Activated CD8-positive, alpha-beta memory T cell treated with anti-CD3 and anti-CD28 coated beads, Interleukin-2, amount 50 U/mL, for 1 hour (primary cell): ENCODE measurements around the gene NXPH4.

ENCODE experiments used
- DNase-seq: peaks from one replicate; pipeline ENCODE4 v3.0.0-alpha.2; 2020; ENCODE audit errors: extremely low read depth

Gene NXPH4

DNA sequence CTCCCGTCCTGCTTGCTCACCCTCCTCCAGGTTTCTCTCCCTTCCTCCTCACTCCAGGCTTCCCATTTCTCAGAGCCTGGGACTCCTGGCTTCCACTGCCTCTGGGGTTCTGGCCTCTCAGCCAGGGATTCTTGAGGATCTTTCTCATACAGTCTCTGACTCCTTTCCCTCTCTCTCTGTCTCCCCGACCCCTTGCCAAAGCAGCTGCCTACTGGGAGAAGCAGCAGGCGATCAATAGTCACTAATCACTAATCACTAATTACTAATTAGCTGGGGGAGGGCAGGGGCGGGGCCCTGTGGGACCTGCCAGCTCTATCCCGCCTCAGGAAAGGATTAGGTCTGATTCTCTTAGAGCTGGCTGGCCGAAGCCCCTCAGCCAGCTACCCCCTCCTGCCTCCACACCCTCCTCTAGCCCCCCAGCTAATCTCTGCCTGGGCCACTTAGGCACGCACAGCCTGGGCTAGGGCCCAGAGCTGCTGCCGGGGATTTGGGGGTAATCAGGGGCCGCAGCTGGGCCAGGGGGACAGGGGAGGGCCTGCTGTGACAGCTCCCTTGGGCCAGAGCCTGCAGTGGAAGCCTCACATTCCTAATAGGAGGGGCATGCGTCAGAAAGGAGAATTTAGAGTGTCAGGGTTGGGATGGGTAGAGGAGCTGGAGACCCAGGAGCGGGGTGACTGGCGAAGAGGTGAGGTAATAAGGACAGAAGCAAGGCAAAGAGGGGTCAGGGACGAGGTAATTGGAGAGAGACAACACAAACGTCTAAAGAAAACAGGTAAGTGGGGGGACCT lies 2.8 kb downstream of the NXPH4 start:
- DNase-seq = no peak

DNA sequence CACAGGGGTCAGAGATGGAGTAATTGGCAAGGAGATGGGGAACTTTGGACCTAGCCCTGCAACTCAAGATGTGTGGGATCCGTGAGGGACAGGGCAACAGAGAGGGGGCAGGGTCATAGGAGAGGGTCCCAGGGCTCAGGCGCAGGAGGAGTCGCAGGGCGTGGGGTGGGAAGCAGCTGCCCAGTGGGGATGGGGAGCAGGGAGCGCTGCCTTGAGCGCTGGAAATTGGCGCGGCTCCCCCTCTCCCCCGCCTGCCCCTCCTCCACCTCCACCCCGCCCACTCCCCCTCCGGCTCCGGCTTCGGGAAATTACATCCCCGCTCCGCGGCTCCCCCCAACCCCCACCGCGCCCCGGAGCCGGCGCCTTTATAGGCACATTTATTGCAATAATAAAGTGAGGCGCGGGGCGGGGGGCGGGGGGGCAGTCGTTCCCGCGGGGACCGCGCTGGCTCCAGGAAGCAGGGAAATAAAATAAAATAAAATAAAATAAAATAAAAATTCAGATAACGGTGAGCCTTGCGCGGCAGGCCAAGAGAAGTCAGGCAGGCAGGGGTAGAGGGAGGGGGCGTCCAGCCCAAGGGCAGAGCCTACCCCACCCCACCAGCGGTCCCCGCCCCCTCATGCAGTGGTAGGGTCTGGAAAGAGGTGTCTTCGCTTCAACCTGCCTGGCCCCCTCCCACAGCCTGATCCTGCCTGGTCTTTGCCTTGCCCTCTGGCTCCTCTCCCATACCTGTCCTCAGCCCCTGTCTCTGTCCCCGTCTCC lies 3.6 kb downstream of the NXPH4 start:
- no peak for DNase-seq

DNA sequence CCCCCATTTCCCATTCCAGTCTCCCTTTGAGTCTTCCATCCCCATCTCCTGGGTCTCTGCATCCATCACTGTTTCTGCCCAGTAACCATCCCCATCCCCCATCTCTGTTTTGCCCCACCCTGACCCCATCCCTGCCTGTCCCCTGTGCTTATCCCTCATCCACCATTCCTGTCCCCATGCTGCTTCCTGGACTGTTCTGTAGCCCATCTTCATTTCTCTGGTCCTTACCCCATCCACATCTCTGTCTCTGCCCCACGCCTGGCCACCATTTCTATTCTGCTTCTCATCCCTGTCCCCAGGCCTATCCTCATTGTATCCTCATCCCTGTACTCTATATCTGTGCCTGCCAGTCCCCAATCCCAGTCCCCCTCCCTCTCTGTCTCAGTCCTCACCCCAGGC lies 4.2 kb downstream of the NXPH4 start:
- DNase-seq = no peak

DNA sequence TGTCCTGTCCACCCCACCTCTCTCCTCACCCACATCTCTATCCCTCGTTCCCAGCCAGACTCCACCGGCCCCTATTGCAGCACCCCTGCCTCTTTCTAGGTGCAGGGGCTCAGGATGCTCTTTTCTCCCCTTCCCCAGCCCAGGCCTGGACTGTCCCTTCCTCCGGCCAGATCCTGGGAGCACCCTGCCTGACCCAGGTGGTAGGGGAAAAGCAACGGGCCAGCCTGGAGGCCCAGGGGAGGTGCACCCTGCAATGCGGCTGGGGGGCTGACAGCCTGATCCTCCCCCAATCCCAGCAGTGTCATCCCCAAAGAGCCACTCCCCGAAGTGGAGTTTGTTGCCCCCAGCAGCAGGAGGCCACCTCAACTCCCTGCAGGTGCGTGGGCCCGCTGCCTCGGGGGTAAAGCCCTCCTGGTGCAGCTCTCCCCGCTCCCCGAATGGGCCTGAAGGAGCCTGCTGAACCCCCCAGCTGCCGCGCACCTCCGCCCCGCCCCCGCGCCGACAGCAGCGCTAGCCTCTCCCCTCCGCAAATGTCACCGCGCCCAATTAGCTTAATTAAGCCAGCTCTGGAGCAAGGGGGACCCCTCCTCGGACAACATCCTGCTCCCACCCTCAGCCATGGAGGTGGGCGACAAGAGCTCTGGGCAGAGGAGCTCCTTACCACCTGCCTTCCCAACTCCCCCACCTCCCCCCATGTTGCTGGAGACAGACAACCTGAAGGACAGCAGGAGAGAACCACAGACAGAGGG lies 4.7 kb downstream of the NXPH4 start:
- no peak for DNase-seq

DNA sequence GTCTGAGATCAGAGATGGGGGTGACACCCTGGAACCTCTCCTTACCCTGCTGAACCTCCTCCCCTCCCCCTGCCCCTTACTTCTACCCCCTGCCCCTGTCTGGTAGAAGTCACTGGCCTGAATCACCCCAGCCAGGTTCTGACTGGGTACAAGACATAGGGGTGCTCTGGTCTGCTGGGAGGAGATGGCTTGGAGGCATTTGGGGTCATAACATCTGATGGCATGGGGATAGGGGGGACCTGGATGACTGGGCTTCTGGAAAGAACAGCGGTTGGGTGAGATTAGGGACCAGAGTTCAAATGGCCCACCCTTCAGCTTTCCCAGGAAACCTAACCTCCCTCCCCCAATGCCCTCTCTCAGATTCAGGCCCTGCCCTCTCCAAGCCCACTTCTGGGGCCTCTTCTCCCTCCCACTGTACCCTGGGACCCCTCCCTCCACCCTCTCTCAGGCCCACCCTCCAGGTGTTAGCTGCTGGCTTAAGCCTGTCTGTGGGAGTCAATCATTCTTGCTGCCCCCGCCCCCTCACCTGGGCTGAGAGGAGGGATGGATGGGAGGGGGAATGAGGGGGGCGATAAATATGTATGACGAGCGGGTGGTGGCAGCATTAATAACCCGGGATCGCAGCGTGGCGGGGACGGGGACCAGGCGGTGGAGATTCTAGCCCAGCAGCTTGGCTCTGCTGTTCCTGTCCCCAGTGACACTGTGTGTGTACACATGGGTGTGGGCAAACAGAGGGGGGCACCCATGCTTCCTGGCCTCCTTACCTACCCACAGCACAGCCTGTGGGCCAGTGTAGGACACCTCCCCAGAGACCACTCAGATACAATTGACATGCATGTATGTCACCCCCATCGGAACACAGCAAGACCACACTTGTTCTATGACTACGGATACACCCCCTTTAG lies 5.9 kb downstream of the NXPH4 start:
- DNase-seq = no peak

DNA sequence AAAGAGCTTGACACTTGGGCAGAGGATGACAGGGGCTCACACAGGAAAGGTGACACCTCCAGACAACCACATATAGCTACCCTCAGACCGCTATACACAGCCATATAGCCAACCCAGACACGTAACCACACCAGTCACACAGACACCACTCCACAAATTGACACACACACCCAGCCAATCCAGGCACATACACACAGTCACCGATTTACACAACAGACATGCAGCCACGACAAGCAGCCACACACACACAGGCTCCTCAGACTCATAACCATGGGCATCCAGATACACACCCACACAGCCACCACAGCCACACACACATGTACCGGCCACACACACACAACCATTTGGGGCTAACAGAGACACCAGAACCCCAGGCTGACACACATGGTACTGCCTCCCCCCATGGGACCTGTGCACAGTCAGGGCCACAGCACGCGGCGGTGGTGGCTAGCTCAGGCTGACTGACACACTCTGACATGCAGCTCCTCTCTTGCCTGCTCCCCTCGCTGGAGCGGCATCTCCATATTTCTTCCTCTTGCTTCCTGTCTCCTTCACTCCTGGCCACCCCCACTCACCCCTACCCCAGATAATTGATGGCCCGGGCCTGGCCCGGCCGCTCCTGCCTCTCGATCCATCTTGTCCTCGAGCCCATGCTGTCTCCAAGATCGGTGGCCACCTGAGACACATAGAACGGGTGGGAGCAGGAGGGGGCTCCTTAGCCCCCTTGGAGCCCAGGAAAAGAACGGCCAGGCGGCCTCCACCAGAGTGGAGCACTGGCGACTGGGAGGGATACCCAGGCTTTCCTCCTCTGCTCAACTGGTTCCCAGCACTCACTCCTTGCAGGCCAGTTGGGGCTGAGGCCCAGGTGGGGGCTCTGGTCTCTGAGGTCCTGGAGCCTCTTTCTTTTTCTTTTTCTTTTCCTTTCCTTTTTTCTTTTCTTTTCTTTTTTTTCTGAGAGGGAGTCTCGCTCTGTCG lies 6.9 kb downstream of the NXPH4 start:
- DNase-seq = no peak

DNA sequence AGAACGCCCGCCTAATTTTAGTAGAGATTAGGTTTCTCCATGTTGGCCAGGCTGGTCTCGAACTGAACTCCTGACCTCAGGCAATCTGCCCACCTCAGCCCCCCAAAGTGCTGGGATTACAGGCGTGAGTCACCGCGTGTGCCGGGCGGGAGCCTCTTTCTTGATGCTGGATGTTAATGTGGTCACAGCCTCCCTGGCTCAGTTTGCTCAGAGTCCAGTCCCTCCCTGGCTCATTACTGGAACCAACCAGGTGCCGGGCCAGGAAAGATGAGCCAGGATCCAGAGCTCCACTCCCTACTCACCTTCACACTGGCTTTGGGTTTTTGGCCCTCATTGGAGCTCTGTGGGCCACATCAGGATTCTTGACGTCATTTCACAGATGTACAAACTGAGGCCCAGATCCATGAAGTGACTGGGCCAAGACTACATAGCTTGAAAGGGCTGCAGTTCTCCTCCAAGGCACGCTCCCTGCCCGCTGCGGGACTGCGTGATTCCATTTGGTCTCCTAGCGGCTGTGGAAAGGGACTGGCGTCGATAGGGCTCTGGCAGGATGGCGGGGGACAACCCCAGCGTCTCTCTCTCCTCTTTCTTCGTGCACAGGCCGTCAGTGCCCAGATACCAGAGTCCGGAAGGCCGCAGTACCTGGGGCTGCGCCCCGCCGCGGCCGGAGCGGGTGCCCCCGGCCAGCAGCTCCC lies 7.8 kb downstream of the NXPH4 start:
- no peak for DNase-seq

DNA sequence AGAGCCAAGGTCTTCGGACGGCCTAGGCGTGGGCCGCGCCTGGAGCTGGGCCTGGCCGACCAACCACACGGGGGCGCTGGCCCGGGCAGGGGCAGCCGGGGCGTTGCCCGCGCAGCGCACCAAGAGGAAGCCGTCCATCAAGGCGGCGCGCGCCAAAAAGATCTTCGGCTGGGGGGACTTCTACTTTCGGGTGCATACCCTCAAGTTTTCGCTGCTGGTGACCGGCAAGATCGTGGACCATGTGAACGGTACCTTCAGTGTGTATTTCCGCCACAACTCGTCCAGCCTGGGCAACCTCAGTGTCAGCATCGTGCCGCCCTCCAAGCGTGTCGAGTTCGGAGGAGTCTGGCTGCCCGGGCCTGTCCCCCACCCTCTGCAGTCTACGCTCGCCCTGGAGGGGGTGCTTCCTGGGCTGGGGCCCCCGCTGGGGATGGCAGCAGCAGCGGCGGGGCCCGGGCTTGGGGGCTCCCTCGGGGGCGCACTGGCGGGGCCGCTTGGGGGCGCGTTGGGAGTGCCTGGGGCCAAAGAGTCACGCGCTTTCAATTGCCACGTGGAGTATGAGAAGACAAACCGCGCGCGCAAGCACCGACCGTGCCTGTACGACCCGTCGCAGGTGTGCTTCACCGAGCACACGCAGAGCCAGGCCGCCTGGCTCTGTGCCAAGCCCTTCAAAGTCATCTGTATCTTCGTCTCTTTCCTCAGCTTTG lies 8.5 kb downstream of the NXPH4 start:
- DNase-seq = peak; percentile 53

DNA sequence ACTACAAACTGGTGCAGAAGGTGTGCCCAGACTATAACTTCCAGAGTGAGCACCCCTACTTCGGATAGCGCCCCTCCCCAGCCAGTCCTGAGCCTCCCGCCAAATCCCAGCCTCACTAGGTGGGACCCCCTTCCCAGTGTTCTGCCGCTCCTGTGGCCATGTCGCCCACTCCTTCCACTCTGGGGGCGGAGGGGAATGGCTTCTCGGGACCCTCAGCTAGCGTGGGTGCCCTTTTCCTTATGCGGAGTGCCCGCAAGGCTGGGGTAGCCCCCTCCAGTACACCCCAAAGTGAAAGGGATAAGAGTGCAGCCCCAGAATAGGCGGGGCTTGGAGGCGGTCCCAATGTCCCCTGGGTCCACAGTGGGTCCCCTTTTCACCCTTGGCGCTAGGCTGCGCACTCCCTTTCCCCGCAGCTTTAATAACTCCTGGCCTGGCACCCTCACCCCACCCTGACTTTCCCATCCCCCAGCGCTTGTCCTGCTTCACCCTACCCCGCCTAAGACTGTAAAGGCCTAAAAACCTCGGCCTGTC lies 9.2 kb downstream of the NXPH4 start:
- no peak for DNase-seq

DNA sequence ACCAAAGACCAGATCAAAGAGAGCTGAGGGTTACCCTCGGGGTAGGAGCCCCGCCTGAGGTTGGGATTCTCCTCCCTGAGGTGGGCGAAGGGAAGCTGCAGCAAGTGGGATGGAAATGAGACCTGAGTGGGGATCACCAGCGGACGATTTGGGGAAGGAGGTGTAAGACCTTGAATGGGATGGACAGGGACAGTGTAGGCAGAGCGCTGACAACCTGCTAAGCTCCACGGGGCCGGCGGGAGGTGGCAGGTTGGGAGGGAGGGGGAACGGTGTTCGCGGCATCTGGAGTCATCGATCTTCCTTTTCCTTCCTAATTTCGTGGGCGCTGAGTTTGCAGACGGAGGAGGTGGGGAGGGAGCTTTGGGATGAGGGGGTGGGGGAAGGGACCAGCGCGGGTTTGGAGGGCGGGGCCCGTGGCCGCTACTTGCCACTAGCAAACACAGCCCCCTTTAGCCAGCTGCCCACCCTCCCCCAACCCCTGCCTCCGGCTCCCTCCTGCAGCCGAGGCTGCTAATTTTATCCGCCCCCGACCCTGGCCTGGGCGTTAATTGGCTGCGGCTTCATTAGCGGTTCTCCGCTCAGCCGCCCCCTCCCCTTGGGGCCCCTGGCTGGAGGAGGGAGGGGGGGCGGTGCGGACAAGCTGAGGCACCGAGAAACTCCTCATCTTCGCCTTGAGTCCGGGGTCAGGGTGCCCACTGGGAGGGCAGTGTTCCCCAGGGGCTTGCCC lies 10.2 kb downstream of the NXPH4 start:
- no peak for DNase-seq

DNA sequence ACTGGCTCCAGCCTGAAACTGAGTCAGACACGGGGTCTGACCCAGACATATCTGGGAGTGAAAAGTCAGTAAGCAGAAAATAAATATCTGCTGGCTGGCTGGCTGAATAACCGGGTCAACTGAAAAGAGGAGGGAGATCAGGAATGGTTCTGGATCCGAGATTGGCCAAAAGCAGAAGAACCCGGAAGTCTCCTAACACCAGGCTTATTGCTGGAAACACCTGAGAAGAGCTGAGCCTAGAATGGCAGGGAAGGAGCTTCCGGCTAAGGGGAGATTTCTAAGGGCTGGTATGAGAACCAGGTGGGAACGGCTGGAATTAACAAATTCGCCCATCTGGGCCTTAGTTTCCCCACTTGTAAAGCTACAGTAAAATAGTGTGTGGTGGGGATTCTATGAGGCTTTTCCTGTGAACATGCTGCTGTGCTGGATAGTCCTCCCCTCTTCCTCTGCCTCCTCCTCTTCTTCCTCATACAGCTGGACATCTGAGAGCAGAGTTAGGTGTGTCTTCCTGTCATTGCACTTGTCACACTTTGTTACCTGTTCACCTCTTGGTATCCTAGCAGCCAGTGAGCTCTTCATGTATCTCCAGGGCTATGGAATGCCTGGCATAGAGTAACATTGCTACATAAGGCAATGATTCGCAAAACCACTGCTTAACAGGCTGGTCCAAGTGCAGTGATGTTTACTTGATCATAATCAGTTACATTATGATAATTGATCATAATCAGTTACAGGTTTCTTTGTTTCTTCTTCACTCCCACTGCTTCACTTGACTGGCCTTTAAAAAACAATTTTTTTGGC lies 10.9 kb downstream of the NXPH4 start:
- no peak for DNase-seq

DNA sequence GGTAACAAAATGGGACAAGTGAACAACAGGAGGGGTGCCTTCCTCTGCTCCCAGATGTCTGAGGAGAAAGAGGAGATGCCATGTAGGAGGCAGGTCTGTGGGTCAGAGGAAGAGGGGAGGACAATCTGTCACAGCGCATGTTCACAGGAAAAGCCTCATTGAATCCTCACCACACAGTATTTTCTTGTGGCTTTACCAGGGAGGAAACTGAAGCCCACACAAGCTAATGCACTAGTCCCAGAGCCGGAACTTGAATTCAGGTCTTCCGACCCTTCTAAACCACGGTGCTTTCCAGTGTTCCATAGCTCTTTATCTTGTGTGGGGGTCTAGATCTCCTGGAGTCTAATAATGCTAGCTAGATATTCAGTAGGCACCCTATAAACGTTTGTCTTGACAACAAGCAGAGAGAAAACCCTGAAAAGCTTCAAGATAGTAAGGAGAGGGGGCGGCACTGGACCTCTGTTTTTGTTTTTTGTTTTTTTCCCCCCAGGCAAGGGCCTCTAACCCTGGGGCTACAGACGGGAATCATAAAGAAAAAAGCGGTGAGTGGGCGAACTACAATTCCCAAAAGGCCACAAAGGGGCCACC lies 12.5 kb downstream of the NXPH4 start:
- DNase-seq = no peak

DNA sequence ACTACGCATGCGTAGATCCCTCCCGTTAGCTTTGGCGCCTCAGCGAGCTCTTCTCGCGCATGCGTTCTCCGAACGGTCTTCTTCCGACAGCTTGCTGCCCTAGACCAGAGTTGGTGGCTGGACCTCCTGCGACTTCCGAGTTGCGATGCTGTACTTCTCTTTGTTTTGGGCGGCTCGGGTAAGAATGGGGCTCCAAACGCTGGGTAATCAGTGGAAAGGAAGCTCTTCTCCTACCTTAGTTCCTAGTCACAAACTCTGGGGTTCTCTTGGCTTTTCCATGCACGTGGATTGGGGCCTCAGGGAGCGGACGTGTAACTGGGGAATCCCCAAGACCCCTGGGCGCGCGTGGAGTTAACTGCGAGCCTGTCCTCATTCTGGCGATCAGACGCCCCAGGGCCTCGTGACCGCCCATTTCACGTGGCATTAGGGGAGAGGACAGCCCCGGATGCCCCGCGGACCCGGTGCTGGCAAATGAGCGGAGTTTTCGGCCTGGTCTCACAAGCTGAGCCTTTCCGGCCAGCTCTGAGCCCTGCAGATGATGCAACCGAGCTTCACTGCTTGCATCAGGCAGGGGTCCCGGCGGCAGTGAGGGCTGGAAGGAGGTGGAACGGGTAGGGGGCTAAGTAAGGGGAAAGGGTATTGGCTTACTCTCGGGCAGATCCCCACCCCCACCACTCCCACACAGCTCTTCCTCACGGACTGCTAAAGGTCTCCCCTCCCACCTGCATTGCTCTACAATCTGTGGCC lies 13.2 kb downstream of the NXPH4 start, which contains the start of gene SHMT2:
SHMT2 (plus strand) TSS at position 78 of the 747 bp plus-strand sequence; CDS start at position 146, 68 bp downstream.
- peak; percentile 88 for DNase-seq

DNA sequence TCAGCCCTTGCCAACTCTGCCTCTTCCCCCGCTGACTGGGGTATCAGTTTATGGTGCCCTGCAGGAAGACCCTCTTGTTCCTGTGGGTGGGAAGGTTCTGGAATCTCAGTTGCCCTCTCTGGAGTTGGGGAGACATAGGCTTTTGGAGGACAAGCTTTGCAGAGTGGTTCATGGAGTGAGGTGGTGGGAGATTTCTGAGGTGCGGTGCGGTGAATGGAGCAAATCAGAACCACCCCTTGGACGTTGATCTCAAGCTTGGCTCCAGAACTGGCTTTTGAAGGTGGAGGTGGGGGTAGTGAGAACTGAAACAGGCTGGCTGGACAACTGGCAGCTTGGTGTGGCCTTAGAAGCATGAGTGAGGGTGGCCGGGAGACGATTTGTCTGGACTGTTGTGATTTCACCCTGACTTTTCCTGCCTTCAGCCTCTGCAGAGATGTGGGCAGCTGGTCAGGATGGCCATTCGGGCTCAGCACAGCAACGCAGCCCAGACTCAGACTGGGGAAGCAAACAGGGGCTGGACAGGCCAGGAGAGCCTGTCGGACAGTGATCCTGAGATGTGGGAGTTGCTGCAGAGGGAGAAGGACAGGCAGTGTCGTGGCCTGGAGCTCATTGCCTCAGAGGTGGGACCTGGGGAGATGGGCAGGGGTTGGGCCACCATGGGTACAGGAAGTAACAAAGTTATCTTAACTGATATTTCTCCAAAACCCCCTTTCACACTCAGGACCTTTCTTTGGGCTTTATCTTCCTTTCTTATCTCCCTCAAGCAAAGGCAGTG lies 14.0 kb downstream of the NXPH4 start:
- no peak for DNase-seq
